GM21723 (cell line): Measurements from ENCODE around the gene AMN.

Experiments used
- ATAC-seq: cut with Tn5 transposase; IDR thresholded peaks from one replicate; pipeline ENCODE4 v1.9.1; 2021; ENCODE audit warnings: mild to moderate bottlenecking, moderate library complexity; ENCODE audit not compliant: unreplicated experiment

The AMN gene

GRCh38 chr14:102942069-102942468 is 19.6 kb downstream of the AMN start:
- ATAC-seq = no peak

- ATAC-seq = no peak
These were observed 21.0 kb downstream of the AMN start for GRCh38 chr14:102943454-102943853.

- ATAC-seq = no peak
These were observed 21.5 kb downstream of the AMN start for GRCh38 chr14:102943979-102944378.

- ATAC-seq = no peak
These were observed 22.2 kb downstream of the AMN start for GRCh38 chr14:102944448-102945330.

- no peak for ATAC-seq
These were observed 23.1 kb downstream of the AMN start for GRCh38 chr14:102945346-102946130.

GRCh38 chr14:102947321-102948103 is 25.0 kb downstream of the AMN start:
- ATAC-seq = no peak

GRCh38 chr14:102948698-102949061 is 26.2 kb downstream of the AMN start:
- no peak for ATAC-seq

GRCh38 chr14:102949062-102949800 is 26.8 kb downstream of the AMN start:
- no peak for ATAC-seq

- ATAC-seq = no peak
These were observed 27.5 kb downstream of the AMN start for GRCh38 chr14:102949801-102950451.

- ATAC-seq = no peak
These were observed 28.6 kb downstream of the AMN start for GRCh38 chr14:102951034-102951433.

- no peak for ATAC-seq
These were observed 29.3 kb downstream of the AMN start for GRCh38 chr14:102951799-102952198.

GRCh38 chr14:102952276-102952675 is 29.8 kb downstream of the AMN start:
- ATAC-seq = no peak

- ATAC-seq = no peak
These were observed 30.6 kb downstream of the AMN start for GRCh38 chr14:102953100-102953499.

- no peak for ATAC-seq
These were observed 31.8 kb downstream of the AMN start for GRCh38 chr14:102954081-102954789.

GRCh38 chr14:102955636-102956408 is 33.4 kb downstream of the AMN start:
- no peak for ATAC-seq

GRCh38 chr14:102957222-102957621 is 34.8 kb downstream of the AMN start:
- ATAC-seq = no peak

- no peak for ATAC-seq
These were observed 36.0 kb downstream of the AMN start for GRCh38 chr14:102958461-102958860.

- ATAC-seq = no peak
These were observed 39.7 kb downstream of the AMN start for GRCh38 chr14:102962111-102962627.
